ENCODE results near the gene TSPAN31.

- TF ChIP-seq EZH2 (IDR thresholded peaks at IDR 0.05; ENCODE audit: low read length): no peak
- TF ChIP-seq, protein P1, sequence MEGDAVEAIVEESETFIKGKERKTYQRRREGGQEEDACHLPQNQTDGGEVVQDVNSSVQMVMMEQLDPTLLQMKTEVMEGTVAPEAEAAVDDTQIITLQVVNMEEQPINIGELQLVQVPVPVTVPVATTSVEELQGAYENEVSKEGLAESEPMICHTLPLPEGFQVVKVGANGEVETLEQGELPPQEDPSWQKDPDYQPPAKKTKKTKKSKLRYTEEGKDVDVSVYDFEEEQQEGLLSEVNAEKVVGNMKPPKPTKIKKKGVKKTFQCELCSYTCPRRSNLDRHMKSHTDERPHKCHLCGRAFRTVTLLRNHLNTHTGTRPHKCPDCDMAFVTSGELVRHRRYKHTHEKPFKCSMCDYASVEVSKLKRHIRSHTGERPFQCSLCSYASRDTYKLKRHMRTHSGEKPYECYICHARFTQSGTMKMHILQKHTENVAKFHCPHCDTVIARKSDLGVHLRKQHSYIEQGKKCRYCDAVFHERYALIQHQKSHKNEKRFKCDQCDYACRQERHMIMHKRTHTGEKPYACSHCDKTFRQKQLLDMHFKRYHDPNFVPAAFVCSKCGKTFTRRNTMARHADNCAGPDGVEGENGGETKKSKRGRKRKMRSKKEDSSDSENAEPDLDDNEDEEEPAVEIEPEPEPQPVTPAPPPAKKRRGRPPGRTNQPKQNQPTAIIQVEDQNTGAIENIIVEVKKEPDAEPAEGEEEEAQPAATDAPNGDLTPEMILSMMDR (optimal IDR thresholded peaks at IDR 0.05 in 1 of 3, IDR thresholded peaks at IDR 0.05 in 1 of 3, conservative IDR thresholded peaks at IDR 0.05 in 1 of 3; ENCODE audit: extremely low read depth in 1 of 3, insufficient read depth in 2 of 3, low read length in 3 of 3): no peak
These were observed 44.5 kb upstream of the TSPAN31 start for GRCh38 chr12:57700317-57700716.

Measured in keratinocyte (primary cell).